Transverse colon (tissue), 4 donors: ENCODE results near the gene DNAJC18. TPM values are rescaled to one million over a fixed set of nuclear protein-coding genes. Genes with fewer than 3 reads are reported as not detected.

Source experiments
- DNase-seq: peaks from one replicate; pipeline ENCODE4 v3.0.0-alpha.2; 2019
- H3K27ac ChIP-seq, 4 donors: fragments of 200-600 bp; sonication (generic); 2 replicates each; pipeline ENCODE4 v1.5.1; 2016 to 2018; ENCODE audit warnings: inconsistent platforms in 4 of 4
- H3K27me3 ChIP-seq: fragments of 200-600 bp; sonication (generic); 2 replicates; pipeline ENCODE4 v1.5.1; 2017; ENCODE audit warnings: inconsistent platforms
- H3K36me3 ChIP-seq, 4 donors: fragments of 200-600 bp; sonication (generic); 2 replicates each; pipeline ENCODE4 v1.5.1; 2017 to 2019; ENCODE audit warnings: inconsistent platforms in 4 of 4
- H3K4me1 ChIP-seq, 4 donors: fragments of 200-600 bp; sonication (generic); 2 replicates each; pipeline ENCODE4 v1.5.1; 2017 to 2020; ENCODE audit warnings: inconsistent platforms in 4 of 4
- H3K4me3 ChIP-seq, 4 donors: fragments of 200-600 bp; sonication (generic); 1 replicate in 1 of 4; 2 replicates in 3 of 4; pipeline versions ENCODE4 v1.5.1 to v1.6.1; 2017 to 2019; ENCODE audit warnings: inconsistent platforms in 4 of 4
- H3K9me3 ChIP-seq, 2 donors: fragments of 200-600 bp; sonication (generic); 2 replicates each; pipeline ENCODE4 v1.5.1; 2017 to 2019; ENCODE audit warnings: inconsistent platforms in 2 of 2
- CTCF ChIP-seq, 5 experiments: fragments of 200-600 bp in 3 of 5; fragments of 450-650 bp in 2 of 5; sonication (generic) in 3 of 5; IDR thresholded peaks; 1 replicate in 2 of 5; 2 replicates in 3 of 5; pipeline ENCODE4 v1.5.1; 2016 to 2017; ENCODE audit warnings: antibody characterized with exemption in 5 of 5, inconsistent platforms in 3 of 5, mild to moderate bottlenecking in 2 of 5, moderate library complexity in 1 of 5
- EP300 ChIP-seq: sonication (generic); formaldehyde crosslinking; IDR thresholded peaks from one replicate; pipeline ENCODE4 v1.6.1; 2017; ENCODE audit warnings: antibody characterized with exemption, low read depth
- POLR2A ChIP-seq: fragments of 450-650 bp; IDR thresholded peaks from one replicate; pipeline ENCODE4 v1.6.1; 2016; ENCODE audit warnings: antibody characterized with exemption, mild to moderate bottlenecking, moderate library complexity
- POLR2AphosphoS5 ChIP-seq, 3 donors: sonication (generic); formaldehyde crosslinking; IDR thresholded peaks; one replicate each; pipeline ENCODE4 v1.6.1; 2016; ENCODE audit warnings: antibody characterized with exemption in 3 of 3
- WGBS, 2 donors: methylation state at CpG; one replicate each; pipeline ENCODE4 v1.1.5; 2018; ENCODE audit warnings: low coverage in 1 of 2; 5-methylcytosine and 5-hydroxymethylcytosine counted together
- in situ Hi-C, 4 donors: fragments of 200-750 bp; cut with MboI; loops; one replicate each; pipeline versions ENCODE4 v1.15.0 to v1.15.1; 2017; ENCODE audit warnings: low sequenced_read_pairs in 3 of 4, low pct_ligation_motif_present in 1 of 4, low pct_unique_long_range_greater_than_20kb in 1 of 4
- intact Hi-C: fragments of 100-400 bp; cut with DNase I; formaldehyde crosslinking; loops from one replicate; pipeline ENCODE4 v1.15.1; 2023; ENCODE audit warnings: low total_unique reads
- total RNA-seq, 4 donors: library from RNA; depleted of rRNA; stranded (reverse); fragments of >200 nt; gene quantifications; one replicate each; pipeline ENCODE4 v1.1.0, GENCODE V29; 2016

Gene DNAJC18
- total RNA-seq, 4 donors from 2014 or later, result 0.37 to 3.8 (median 3.2) TPM

GRCh38 chr5:139396691-139397090, 42.6 kb downstream of the DNAJC18 start:
- peaks cover 21% of the 10 kb centered on the region for H3K27me3 ChIP-seq
- H3K27ac ChIP-seq, result no peak overlapping the region
- peaks cover 0 to 35% (median 29%) of the 10 kb centered on the region in 4 donors for H3K4me1 ChIP-seq
- no peak overlapping the region for H3K4me3 ChIP-seq
- TF ChIP-seq CTCF (IDR thresholded peaks at IDR 0.05) (no peak), POLR2AphosphoS5 (IDR thresholded peaks at IDR 0.05) (no peak)
- no peak for DNase-seq
- no peaks in the 10 kb centered on the region for H3K36me3 ChIP-seq
- WGBS, 2 donors, result 80 to 95% methylated on average over 1 to 8 of the region's 8 CpGs
- intact Hi-C loops, result no loop called here
- in situ Hi-C loops, result no loop called here
- no peaks in the 10 kb centered on the region for H3K9me3 ChIP-seq

- no peak overlapping the region for H3K4me3 ChIP-seq
- in situ Hi-C loops, result no loop called here
- H3K9me3 ChIP-seq, result no peaks in the 10 kb centered on the region
- TF ChIP-seq POLR2A (no peak), EP300 (no peak), CTCF (IDR thresholded peaks at IDR 0.05) (no peak), POLR2AphosphoS5 (IDR thresholded peaks at IDR 0.05) (no peak)
- H3K36me3 ChIP-seq, result no peaks in the 10 kb centered on the region
- 73 to 79% methylated on average over 3 to 8 of the region's 8 CpGs for WGBS, 2 donors
- H3K27ac ChIP-seq, result no peak overlapping the region
- peaks cover 21% of the 10 kb centered on the region for H3K27me3 ChIP-seq
- peaks cover 0 to 41% (median 36%) of the 10 kb centered on the region in 4 donors for H3K4me1 ChIP-seq
- DNase-seq, result no peak
- intact Hi-C loops, result no loop called here
Measured at GRCh38 chr5:139395844-139396640, 43.3 kb downstream of the DNAJC18 start.

GRCh38 chr5:139394654-139395566, 44.4 kb downstream of the DNAJC18 start, which contains the start of gene PROB1:
PROB1 (minus strand) TSS chr5:139395104; CDS start chr5:139395081, 23 bp downstream.
- Histone ChIP-seq H3K27me3 (peaks cover 21% of the 10 kb centered on the region), H3K4me1 (peaks cover 0 to 44% (median 37%) of the 10 kb centered on the region in 4 donors), H3K36me3 (no peaks in the 10 kb centered on the region), H3K9me3 (no peaks in the 10 kb centered on the region), H3K27ac (peak within 1 kb of the TSS in 3 of 4 donors; percentile 0 to 37 (median 8)), H3K4me3 (peak within 1 kb of the TSS; percentile 4 to 61 (median 36))
- DNase-seq, result no peak
- TF ChIP-seq POLR2AphosphoS5 (IDR thresholded peaks at IDR 0.05), result no peak
- intact Hi-C loops, result no loop called here
- 62% methylated on average over 41 of the region's 76 CpGs; no CpG with 5 or more reads in 1 of the 2 donors for WGBS, 2 donors
- in situ Hi-C loops, result no loop called here

- Histone ChIP-seq H3K36me3 (no peaks in the 10 kb centered on the region), H3K4me3 (peak overlapping the region; percentile 4 to 61 (median 36)), H3K27me3 (peaks cover 21% of the 10 kb centered on the region), H3K9me3 (no peaks in the 10 kb centered on the region), H3K4me1 (peaks cover 0 to 46% (median 37%) of the 10 kb centered on the region in 4 donors), H3K27ac (peak overlapping the region in 2 of 4 donors; percentile 0 to 8)
- intact Hi-C loops, result no loop called here
- no peak for TF ChIP-seq POLR2AphosphoS5 (IDR thresholded peaks at IDR 0.05)
- TF ChIP-seq CTCF (IDR thresholded peaks at IDR 0.05), result peak in 3 of 5 experiments; percentile 30 to 53 (median 36)
- 20% methylated on average over 30 of the region's 62 CpGs; no CpG with 5 or more reads in 1 of the 2 donors for WGBS, 2 donors
- in situ Hi-C loops, result no loop called here
- DNase-seq, result peak; percentile 71
Measured at GRCh38 chr5:139394123-139394653, 45.1 kb downstream of the DNAJC18 start.
